ENCODE data around the gene FOXI3. TPM values are rescaled to one million over a fixed set of nuclear protein-coding genes. Genes with fewer than 3 reads are reported as not detected.

The FOXI3 gene
- total and polyA plus RNA-seq, 4 donors = not detected

DNA sequence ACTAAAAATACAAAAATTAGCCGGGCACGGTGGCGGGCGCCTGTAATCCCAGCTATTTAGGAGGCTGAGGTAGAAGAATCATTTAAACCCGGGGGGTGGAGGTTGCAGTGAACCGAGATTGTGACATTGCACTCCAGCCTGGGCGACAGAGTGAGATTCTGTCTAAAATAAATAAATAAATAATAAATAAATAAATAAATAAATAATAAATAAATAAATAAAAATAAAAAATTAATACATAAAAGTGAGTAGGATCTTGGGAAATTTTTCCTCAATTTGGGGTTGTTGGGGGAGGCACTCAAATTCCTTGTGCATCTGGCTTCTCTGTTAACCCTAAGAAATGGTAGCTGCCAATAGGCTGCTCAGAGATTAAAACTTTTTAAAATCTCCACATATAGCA is 20.3 kb upstream of the FOXI3 start:
- no peaks in the 10 kb centered on the region for H3K4me1 ChIP-seq (ENCODE audit: control insufficient read depth in 4 of 4, insufficient read depth in 4 of 4, low read length in 3 of 4)
- DNase-seq (ENCODE audit: low spot score) = no peak
- no peak for TF ChIP-seq JUND (IDR thresholded peaks at IDR 0.05)
- TF ChIP-seq FOXA1 (IDR thresholded peaks at IDR 0.05) = no peak
- TF ChIP-seq MAX (IDR thresholded peaks at IDR 0.05) = no peak
- no peak for TF ChIP-seq RXRA (IDR thresholded peaks at IDR 0.05)
- no peak for TF ChIP-seq HNF4A (conservative IDR thresholded peaks at IDR 0.05)
- no peak for TF ChIP-seq ZBTB33 (IDR thresholded peaks at IDR 0.05)
- no peak for TF ChIP-seq FOXA2 (IDR thresholded peaks at IDR 0.05)
- TF ChIP-seq ATF3 (IDR thresholded peaks at IDR 0.05) = no peak
- TF ChIP-seq NR2F2 (IDR thresholded peaks at IDR 0.05) = no peak
- H3K9me3 ChIP-seq (ENCODE audit: control insufficient read depth in 4 of 4, low read length in 3 of 4) = no peaks in the 10 kb centered on the region
- H3K27ac ChIP-seq (ENCODE audit: low read depth in 1 of 2, low read length in 2 of 2) = no peak overlapping the region
- no peak overlapping the region for H3K4me3 ChIP-seq (ENCODE audit: low read depth in 1 of 3, low read length in 3 of 3)
- H3K36me3 ChIP-seq (ENCODE audit: control insufficient read depth in 4 of 4, insufficient read depth in 3 of 4, low read depth in 1 of 4, low read length in 3 of 4) = no peaks in the 10 kb centered on the region
- H3K9ac ChIP-seq (ENCODE audit: low read depth in 1 of 2, low read length in 2 of 2) = no peak overlapping the region
- 95% methylated on average over 7 of the region's 7 CpGs for WGBS
- no peaks in the 10 kb centered on the region for H3K27me3 ChIP-seq (ENCODE audit: control insufficient read depth in 4 of 4, insufficient read depth in 4 of 4, low read length in 3 of 4)

DNA sequence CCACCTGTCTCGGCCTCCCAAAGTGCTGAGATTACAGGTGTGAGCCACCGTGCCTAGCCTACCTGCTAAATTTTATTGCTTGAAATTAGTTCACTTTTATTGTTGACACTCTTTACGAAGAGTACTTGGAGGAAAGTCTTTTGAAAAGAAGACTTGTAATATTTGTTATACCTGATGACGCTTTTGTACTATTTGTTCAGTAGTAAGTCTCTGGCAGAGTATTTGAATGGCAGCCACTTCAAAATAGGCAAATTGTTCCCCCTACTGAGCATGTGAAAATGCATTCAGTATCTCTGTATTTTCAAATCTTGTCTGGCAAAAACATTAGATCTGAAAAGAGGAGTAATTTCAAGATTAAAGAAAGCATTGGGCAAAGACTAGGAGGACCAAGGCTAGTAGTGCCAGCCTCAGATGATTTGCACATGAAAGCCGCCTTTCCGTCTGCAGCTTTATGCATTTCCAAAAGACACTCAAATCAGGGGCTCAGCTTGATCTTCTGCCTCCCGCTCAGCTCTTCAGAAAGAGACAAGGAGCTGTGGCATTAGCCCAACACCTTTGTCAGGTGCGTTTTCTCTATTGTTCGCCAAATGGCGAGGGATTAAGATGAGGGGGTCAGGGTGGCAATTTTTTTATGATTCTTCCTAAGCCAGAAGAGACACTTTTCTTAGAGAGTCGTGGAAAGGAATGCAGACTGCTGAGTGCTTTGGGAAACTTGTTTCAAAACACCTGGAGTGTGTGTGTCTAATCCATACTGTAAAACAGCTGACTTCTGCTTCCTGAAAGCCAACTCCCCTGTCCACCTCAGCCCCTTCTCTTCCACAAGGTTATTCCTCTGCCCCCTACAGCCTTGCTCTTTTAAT is 18.8 kb upstream of the FOXI3 start:
- Histone ChIP-seq H3K9me3 (ENCODE audit: control insufficient read depth in 4 of 4, low read length in 3 of 4) (no peaks in the 10 kb centered on the region), H3K27ac (ENCODE audit: low read depth in 1 of 2, low read length in 2 of 2) (no peak overlapping the region), H3K4me1 (ENCODE audit: control insufficient read depth in 4 of 4, insufficient read depth in 4 of 4, low read length in 3 of 4) (no peaks in the 10 kb centered on the region), H3K27me3 (ENCODE audit: control insufficient read depth in 4 of 4, insufficient read depth in 4 of 4, low read length in 3 of 4) (no peaks in the 10 kb centered on the region), H3K36me3 (ENCODE audit: control insufficient read depth in 4 of 4, insufficient read depth in 3 of 4, low read depth in 1 of 4, low read length in 3 of 4) (no peaks in the 10 kb centered on the region), H3K9ac (ENCODE audit: low read depth in 1 of 2, low read length in 2 of 2) (no peak overlapping the region), H3K4me3 (ENCODE audit: low read depth in 1 of 3, low read length in 3 of 3) (no peak overlapping the region)
- TF ChIP-seq HNF4G (IDR thresholded peaks at IDR 0.05) (no peak), TAF1 (conservative IDR thresholded peaks at IDR 0.05) (no peak), ATF3 (IDR thresholded peaks at IDR 0.05) (no peak), RAD21 (IDR thresholded peaks at IDR 0.05) (no peak), MAX (IDR thresholded peaks at IDR 0.05) (no peak), ZBTB33 (IDR thresholded peaks at IDR 0.05) (no peak), GABPA (IDR thresholded peaks at IDR 0.05 in 1 of 2, conservative IDR thresholded peaks at IDR 0.05 in 1 of 2) (no peak), YY1 (IDR thresholded peaks at IDR 0.05) (no peak)
- TF ChIP-seq, protein P1, sequence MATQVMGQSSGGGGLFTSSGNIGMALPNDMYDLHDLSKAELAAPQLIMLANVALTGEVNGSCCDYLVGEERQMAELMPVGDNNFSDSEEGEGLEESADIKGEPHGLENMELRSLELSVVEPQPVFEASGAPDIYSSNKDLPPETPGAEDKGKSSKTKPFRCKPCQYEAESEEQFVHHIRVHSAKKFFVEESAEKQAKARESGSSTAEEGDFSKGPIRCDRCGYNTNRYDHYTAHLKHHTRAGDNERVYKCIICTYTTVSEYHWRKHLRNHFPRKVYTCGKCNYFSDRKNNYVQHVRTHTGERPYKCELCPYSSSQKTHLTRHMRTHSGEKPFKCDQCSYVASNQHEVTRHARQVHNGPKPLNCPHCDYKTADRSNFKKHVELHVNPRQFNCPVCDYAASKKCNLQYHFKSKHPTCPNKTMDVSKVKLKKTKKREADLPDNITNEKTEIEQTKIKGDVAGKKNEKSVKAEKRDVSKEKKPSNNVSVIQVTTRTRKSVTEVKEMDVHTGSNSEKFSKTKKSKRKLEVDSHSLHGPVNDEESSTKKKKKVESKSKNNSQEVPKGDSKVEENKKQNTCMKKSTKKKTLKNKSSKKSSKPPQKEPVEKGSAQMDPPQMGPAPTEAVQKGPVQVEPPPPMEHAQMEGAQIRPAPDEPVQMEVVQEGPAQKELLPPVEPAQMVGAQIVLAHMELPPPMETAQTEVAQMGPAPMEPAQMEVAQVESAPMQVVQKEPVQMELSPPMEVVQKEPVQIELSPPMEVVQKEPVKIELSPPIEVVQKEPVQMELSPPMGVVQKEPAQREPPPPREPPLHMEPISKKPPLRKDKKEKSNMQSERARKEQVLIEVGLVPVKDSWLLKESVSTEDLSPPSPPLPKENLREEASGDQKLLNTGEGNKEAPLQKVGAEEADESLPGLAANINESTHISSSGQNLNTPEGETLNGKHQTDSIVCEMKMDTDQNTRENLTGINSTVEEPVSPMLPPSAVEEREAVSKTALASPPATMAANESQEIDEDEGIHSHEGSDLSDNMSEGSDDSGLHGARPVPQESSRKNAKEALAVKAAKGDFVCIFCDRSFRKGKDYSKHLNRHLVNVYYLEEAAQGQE (IDR thresholded peaks at IDR 0.05) = no peak
- no peak for DNase-seq (ENCODE audit: low spot score)
- 50% methylated on average over 11 of the region's 11 CpGs for WGBS

Measured in liver (tissue), 9 donors.